ENCODE data around the gene PTMS.

- TF ChIP-seq CTCF (conservative IDR thresholded peaks at IDR 0.05; ENCODE audit: low read depth in 2 of 2) = no peak
- no peak for TF ChIP-seq EZH2phosphoT487 (IDR thresholded peaks at IDR 0.05; ENCODE audit: unreplicated experiment)
- peak; percentile 28; the same call in 1 of the 2 replicates for TF ChIP-seq POLR2AphosphoS5 (IDR thresholded peaks at IDR 0.05; ENCODE audit: low read depth)
These were observed 5.6 kb downstream of the PTMS start for GRCh38 chr12:6771509-6772330.

All from GM23338 (cell line).